H54 (cell line): ENCODE data around the gene DFFB.
"Not testable (repeated sequence)": the region's sequence is repeated elsewhere in the genome, so short reads cannot be mapped to it uniquely, and the experiment has no call there.

ENCODE experiments used
- DNase-seq: peaks from one replicate; pipeline ENCODE4 v3.0.0; 2011; ENCODE audit warnings: low spot score, mixed read lengths; ENCODE audit not compliant: insufficient read length
- FAIRE-seq: peaks from 3 replicates; lab custom pipeline; 2011; peaks lifted over from hg19 to GRCh38; lab: Jason Lieb, UNC
- POLR2A ChIP-seq: IDR thresholded peaks from 2 replicates; pipeline ENCODE4 v1.6.1; 2011; ENCODE audit warnings: low read depth, mild to moderate bottlenecking, low read length

Gene DFFB

DNA sequence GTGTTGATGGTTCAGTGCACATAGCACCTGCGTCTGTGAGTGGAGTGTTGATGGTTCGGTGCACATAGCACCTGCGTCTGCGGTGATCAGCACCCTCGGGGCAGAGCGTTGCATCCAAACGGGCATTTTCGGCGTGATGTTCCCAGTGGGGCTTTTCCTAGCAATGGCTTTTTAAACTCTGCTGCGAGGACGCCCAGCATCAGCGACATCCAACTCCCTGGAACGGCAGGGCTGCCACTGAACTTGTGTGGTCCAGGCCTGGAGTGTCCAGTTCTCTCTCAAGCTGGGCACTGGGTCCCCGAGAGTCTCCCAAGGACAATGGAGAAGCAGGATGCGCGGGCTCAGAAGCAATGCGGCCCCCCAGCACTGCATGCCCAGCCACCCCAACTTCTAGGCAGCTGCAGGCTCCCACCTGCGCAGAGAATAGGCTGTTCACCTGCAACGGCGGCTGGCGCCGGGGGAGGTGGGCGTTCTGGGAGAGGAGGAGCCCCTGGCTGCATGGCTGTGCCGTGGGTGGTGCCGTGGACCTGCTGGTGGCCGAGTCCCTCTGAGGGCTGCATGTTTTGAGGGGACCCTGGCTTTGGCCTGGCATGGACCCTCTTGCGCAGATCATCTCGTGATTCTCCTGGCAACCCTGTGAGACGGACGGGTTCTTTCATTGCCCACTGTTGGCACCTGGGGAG lies 52.9 kb downstream of the DFFB start:
- no peak for TF ChIP-seq POLR2A
- FAIRE-seq (no peak), DNase-seq (no peak)

DNA sequence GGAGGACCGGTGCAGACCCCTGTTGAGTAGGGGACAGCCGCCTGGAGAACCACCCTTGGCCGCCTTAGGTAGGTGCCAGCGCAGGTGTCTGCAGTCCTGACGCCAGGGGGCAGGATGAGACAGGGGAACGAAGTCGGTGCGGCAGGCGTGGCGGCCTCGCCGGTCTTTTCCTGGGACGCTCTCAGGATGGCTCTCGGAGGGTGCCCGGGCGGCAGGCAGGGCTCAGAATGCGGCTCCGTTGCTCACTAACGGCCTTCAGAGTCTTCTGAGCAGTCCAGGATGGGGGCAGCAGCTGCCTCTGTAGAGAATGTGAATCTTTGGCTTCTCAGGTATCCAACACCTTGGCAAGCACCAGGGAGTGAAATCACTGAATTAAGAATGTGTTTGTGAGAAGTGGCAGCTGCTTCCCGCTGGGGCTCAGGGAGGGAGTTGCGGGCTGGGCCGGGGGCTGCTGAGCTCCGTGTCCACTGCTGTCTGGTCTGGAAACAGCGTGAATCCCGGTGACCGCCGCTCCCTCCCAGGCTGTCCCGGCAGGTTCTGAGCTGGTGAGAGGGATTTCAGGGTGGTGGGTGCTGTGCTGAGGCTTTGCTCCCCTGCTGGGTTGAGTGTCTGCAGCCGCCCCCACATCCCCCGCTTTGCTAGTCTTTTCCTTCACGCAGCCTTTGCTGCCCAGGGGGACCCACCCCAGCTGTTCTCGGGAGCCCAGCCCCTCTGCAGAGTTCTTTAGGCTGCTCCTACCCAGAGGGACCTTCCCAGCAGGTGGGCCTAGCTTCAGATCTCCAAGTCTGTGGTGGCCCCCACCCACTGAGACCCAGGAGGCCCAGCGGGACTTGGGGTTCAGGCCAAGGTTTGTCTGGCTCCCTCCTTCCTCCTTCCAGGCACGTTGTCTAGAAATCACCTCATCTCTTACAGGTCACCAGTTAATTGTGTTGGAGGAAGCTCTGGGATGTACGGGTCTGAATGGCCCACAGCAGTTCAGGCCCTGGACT lies 53.9 kb downstream of the DFFB start:
- TF ChIP-seq POLR2A: no peak
- FAIRE-seq (no peak), DNase-seq (no peak)

DNA sequence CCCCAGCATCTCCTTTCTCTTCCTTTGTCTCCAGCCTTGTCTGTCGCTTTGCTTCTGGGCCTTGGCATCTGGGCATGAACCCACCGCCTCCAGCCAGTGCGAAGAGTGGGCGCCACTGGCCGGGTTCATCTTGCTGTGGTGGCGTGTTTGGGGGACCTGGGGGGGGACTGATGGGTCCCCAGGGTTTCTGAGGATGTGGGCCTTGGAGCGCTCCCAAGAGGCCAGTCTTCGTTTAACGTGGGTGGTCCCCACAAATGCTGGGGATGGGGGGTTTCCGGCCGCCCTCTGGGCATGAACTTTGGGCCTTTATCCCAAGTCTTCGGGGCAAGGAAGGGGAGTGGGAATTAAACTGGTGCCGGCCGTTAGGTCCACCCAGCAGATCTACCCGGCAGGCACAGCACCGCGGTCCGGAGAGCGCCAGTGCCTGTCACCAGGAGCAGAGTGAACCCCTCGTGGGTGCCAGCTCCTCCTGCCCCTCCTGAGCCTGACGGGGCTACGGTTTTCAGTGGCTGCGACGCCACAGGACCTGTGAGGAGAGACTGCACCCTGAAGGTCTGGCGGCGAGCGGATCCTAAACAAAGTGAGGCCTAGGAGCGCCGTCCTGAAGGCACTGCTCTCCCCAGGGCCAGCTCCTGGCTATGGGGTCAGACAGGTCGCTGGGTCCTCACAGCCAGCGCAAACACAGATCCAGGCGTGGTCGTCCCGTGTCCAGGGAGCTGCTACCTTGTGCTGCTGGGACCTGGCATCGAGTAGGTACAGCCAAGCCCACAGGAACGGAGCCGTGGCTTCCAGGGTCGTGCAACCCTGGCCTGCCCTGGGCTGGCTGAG lies 54.9 kb downstream of the DFFB start:
- no peak for TF ChIP-seq POLR2A
- DNase-seq (no peak), FAIRE-seq (no peak)

GRCh38 chr1:3912809-3913685 lies 55.8 kb downstream of the DFFB start:
- no peak for FAIRE-seq
- DNase-seq: no peak
- no peak for TF ChIP-seq POLR2A

- DNase-seq: no peak
- FAIRE-seq: no peak
- no peak for TF ChIP-seq POLR2A
These were observed 57.1 kb downstream of the DFFB start for GRCh38 chr1:3914331-3914851.

DNA sequence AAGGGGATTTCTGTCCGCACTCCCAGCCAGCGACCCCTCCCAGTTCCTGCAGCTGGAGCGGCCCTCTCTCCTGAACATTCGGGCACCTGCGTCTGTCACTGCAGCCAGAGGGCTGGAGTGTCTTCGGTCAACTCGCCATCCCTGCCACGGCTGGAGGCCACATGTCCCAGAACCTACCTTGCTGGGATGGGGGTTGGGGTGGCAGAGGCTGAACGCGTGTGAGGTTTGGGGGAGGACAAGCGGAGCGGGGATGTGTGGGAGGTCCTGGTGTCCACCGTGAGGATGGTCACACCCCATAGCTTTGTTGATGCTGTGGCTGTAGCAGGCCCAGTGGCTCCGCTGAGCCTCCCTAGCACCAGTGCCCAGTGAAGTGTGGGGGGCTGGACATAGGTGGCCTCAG lies 57.6 kb downstream of the DFFB start:
- DNase-seq: no peak
- no peak for TF ChIP-seq POLR2A
- no peak for FAIRE-seq

- FAIRE-seq (no peak), DNase-seq (no peak)
- no peak for TF ChIP-seq POLR2A
These were observed 58.4 kb downstream of the DFFB start for GRCh38 chr1:3915551-3916121.

DNA sequence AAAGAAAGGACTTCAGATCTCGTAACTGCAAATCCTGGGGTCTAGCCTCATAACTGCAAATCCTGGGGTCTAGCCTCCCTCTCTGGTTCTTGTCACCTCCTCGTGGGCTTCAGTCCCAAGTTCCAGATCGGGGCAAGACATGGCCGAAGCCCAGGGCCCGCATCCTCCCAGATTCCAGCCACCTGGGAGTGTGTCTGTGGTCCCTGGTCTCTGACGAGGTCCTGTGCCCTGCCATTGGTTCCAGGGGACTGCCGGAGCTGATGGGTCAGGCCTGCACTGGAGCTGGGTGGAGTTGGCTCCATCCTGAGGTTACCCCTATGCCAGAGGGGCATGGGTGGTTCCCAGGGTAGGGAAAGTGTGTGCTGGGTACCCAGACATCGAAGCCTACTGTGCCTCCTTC lies 60.5 kb downstream of the DFFB start:
- DNase-seq: no peak
- FAIRE-seq: no peak
- no peak for TF ChIP-seq POLR2A

DNA sequence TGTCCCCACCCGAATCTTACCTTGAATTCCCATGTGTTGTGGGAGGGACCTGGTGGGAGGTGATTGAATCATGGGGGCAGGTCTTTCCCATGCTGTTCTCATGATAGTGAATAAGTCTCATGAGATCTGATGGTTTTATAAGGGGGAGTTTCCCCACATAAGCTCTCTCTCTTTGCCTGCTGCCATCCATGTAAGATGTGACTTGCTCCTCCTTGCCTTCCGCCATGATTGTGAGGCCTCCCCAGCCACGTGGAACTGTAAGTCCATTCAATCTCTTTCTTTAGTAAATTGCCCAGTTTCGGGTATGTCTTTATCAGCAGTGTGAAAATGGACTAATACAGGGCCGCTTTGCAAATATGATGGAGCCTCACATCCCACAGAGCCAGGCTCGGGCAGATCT lies 61.1 kb downstream of the DFFB start:
- FAIRE-seq, DNase-seq: not testable (repeated sequence)

- FAIRE-seq (no peak), DNase-seq (no peak)
- TF ChIP-seq POLR2A: no peak
These were observed 61.8 kb downstream of the DFFB start for GRCh38 chr1:3918966-3919611.

DNA sequence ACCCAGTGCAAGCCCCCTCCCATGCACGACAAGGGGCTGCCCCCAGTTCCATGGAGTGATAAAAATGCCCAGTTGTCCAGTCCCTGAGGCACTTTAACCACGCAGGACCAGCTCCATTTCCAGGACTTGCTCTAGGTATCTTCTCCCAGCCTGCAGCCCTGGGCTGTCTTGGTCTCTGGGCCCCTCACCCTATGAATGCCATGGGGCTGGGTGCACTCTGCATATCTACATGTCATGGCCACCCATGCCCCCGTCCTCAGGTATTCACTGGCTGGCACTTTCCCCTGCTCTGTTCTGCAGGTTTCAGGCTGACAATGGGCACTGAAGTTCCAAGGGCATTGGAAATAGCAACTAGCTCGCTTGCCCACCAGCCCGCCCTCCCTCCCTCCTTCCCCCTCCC lies 62.4 kb downstream of the DFFB start:
- FAIRE-seq (no peak), DNase-seq (no peak)
- no peak for TF ChIP-seq POLR2A

DNA sequence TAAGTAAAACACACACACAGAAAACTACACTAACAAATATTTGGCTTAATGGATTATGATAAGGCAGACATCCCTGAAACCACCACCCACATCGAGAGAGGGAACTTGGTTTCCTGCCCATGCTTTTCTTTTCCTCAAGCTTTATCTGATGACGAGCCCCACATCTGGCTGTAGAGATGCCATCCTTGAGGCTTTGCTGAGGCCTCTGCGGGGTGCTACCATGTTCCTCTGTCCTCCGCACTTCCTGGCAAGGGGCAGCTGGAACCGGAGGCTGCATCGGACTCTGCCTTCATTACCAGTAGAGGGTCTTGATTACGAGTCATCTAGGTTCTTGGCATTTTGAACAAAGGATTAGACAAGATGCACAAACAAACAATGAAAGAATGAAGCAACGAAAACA lies 64.5 kb downstream of the DFFB start:
- DNase-seq (no peak), FAIRE-seq (no peak)
- TF ChIP-seq POLR2A: no peak
